Activated CD4-positive, CD25-positive, alpha-beta regulatory T cell treated with anti-CD3 and anti-CD28 coated beads, Interleukin-2, amount 50 U/mL, for 16 hours (primary cell): Measurements from ENCODE around the gene SOST.

Source experiments
- DNase-seq: peaks from one replicate; pipeline ENCODE4 v3.0.0-alpha.2; 2020; ENCODE audit warnings: low read depth, low spot score

The SOST gene

GRCh38 chr17:43741636-43742035 is 17.0 kb downstream of the SOST start:
- DNase-seq: no peak

DNA sequence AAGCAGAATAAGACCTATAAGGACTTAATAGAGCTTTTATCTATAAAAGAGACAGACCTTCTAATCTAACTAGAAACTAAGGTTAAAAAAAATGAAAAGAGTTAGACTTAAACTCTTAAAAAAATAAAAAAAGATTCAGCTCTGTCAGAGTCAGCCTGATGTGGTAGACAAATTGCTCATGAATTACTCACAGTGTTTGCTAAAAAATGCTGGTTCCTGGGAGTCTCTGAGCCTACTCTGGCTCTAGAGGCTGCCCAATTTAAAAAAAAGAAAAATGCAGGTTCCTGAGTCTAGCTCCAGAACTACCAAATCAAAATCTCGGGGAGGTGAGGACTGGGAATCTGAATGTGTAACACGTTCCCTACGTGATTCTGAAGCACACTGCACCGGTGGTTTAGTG is 18.1 kb downstream of the SOST start:
- no peak for DNase-seq

DNA sequence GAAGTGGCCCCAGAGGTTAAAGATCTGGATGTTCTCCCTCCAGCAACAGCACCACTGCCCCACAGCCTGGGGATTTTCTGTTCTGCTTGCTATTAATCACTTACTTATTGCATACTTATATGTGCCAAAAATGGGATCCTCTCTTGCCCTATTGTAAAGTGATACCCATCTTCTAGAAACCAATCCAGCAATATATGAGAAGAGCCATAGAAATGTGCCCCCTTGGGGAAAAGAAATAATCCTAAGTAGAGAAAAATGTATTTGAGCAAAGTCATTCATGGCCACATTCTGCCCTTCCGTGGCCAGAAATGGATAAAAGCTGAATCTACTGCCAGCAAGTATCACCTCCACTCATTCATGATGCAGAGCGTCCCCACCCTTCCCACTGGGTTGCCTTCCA is 20.9 kb downstream of the SOST start:
- no peak for DNase-seq

- no peak for DNase-seq
Observed at GRCh38 chr17:43736389-43736788, 22.2 kb downstream of the SOST start.

DNA sequence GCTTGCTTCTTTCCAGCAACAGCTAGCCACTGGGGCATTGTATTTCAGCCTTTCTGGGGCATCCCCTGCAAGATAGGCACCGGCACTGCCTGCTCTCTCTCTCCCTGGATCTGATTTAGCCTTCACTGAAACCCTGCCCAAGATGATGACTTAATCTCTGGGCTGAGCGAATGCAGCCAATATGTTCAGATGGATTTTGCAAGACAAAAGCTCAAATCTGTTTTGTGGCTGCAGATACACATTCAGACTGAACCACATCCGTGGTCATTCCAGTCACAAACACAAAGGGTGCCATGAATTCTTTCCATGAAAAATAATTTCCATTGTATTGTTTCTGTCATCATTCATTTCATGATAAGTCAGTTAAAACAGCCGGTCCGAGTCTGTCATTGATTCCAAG is 24.2 kb downstream of the SOST start:
- DNase-seq: no peak

GRCh38 chr17:43733956-43734355 is 24.6 kb downstream of the SOST start:
- no peak for DNase-seq

DNA sequence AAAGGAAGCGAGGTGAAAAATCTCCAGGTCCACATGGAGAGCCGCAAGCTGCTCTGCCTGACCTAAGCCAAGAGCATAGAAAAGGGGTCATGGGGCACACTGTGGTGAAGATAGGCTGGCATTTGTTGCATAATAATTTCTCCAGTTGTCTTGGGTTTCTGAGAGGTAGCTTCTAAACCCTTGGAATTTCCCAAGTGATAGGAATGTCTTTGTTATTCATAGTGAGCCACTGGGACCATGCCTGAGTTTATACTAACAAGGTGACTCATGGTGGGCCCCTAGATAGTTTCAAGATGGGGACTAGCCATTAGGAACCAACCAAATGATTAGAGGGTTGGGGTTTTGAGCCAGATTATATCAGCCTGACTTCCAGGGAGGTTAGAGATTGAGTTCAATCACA is 25.6 kb downstream of the SOST start:
- no peak for DNase-seq

GRCh38 chr17:43728081-43728480 is 30.5 kb downstream of the SOST start:
- DNase-seq: no peak

DNA sequence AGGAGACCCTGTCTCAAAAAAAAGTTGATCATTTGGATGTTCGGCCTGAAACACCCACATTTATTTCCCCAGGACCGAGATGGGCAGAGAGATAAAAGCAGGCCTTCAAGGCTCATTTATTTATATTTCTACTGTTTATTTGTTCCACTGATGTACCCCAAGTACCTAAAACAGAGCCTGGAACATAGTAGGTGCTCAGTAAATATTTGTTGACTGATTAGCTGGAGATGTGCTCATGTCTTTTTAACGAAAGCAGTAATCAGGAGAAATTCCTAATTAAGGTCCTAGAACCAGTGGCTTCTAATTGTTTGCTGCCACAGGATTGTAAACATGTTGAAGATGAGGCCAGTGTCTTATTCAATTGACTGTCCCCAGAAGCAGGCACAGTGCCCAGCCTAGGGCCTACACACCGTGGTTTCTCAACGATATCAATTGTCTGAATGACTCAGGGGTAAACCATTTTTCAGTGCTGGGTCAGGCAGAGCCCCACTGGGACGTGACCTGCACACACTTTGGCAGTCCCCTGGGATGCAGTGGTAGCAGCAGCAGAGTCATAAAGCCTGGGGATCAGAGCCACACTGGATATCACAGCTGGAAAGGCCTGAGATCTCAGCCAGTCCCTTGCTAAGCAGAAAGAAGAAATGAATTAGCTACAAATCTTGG is 34.8 kb downstream of the SOST start:
- DNase-seq: no peak

- no peak for DNase-seq
Observed at GRCh38 chr17:43722870-43723665, 35.5 kb downstream of the SOST start.

DNA sequence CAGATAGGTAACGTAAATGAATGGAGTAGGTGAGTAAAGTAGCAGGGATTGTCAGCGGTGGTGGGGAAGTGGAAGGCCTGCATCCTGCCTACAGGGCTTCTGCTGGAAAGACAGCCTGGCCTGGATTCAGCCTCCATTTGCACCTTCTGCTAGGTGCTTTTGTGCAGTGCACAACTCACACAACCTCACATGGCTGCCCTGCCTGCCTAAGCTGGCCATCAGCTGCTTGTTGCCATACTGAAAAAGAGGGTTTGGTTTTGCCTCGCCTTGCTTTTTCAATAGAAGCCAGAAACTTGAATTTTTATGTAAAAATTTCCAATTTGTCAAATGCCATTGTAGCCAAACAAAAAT is 36.3 kb downstream of the SOST start:
- DNase-seq: no peak

GRCh38 chr17:43721537-43722268 is 36.9 kb downstream of the SOST start:
- DNase-seq: no peak

- DNase-seq: peak; percentile 50
Observed at GRCh38 chr17:43720311-43721060, 38.1 kb downstream of the SOST start.

DNA sequence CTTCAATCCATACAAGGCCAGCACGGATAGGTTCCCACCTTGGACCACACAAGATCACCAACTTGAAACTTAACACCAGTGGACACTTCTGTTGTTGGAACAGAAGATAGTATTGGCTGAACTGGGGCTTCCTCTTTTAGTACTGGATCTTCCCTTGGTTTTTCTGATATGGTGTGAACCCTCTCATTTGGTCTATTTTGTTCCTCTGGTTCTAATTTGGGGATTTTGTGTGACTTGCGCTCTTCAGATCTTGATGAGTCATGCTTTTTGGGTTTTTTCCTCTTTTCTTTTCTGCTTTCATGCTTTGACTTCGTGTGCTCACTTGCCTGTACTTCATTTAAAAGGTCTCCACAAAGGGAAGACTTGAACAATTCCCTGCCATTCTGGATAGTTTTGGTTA is 39.0 kb downstream of the SOST start:
- no peak for DNase-seq

- no peak for DNase-seq
Observed at GRCh38 chr17:43718544-43718943, 40.0 kb downstream of the SOST start.

DNA sequence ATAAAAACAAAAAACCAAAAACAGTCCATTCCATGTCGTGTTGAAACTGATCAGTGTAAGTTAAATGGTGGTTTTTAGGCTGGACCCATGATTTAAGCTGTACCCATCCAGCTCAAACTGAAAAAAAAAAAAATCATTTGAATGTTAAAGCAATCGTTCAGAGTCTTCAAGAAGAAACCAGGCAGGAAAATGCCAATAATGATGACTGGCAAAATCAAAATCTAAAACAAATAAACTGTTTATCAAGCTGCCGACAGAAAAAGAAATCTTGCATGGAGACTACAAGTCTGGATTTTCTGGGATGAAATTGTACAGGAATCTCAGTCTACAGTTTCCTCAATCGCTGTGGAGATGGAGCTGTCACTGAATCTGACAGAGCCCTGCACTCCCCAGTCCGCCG is 40.7 kb downstream of the SOST start:
- DNase-seq: no peak

DNA sequence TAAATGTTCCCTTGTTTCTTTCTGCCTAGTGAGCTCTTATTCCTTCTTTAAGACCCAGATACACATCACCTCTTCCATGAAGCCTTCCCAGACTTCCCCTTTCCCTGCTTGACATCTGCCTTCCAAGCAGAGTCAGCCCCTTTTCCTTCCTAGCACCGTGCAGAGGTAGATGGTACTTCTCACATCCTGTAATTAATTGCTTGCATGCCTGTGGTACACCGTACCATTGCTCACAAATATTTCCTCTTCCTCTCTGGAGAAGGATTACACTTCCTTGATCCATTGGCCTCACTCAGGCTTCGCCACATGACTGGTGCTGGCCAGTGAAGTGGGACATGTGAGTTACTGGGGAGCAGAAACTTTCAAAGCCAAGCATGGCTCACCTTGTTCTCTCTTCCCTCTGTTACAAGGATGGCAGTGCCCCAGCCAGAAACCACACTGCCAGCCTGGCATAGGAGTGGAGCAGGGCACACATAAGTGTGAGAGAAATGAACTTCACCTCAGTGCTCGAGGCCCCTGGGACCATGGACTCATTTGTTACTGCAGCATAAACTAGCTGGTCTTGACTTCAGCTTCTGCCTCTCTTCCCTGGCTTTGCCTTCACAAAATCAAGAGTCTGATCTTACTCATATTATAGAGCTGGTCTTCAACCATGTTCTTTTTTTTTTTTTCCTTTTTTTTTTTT is 44.0 kb downstream of the SOST start:
- DNase-seq: no peak

DNA sequence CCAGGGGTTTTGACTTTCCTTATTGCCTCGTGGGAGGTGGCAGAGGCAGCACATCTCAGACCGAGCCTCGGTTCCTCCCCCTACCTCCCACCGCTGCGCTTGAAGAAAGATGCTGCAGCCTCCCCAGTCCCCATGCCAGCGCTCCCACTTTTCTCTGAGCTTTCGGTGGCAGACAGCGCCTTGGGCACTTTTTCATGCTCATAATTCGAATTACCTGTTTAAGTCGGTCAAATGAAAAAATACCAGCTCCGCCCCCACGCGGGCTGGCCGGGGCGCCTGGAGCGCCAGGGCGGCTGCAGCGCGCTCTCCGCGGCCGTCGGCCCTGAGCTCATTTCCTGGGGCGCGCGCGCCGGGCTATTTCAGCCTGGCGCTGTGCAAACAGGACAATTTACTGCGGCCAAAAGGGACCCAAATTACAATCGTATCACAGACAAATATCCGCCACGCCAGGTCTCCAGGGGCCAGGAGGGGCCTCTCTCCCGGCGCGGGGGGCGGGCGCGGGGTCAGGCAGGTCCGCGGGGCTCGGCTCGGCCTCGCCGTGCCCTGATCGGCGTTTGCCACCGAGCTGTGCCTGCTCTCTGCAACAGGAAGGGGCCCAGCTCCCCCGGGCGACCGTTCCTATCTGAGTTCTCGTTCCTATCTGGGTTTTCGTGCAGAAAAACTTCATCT is 45.0 kb downstream of the SOST start:
- DNase-seq: no peak

GRCh38 chr17:43712397-43712796 is 46.2 kb downstream of the SOST start:
- no peak for DNase-seq

- no peak for DNase-seq
Observed at GRCh38 chr17:43710101-43710500, 48.5 kb downstream of the SOST start.

DNA sequence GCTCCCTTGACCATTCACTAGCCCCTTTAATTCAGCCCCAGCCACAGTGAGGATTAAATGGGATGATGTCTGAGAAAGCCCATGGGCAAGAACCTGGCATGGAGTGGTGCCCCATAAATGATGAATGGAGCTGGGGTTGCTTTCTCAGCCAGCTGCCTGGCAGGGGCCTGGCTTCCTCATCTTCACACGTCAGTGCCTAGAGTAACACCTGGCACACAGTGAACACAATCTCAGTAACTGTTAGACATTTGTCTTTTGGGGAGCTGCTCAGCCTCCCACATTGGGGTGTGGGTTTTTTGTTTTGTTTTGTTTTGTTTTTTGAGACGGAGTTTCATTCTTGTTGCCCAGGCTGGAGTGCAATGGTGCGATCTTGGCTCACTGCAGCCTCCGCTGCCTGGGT is 49.4 kb downstream of the SOST start:
- no peak for DNase-seq
